Prostate gland (tissue), 2 donors: ENCODE data around the gene MYCBP. TPM values are rescaled to one million over a fixed set of nuclear protein-coding genes. Genes with fewer than 3 reads are reported as not detected.

Experiments
- DNase-seq: peaks from one replicate; pipeline ENCODE4 v3.0.0-alpha.2; 2019; ENCODE audit warnings: low spot score
- H3K27ac ChIP-seq, 2 donors: fragments of 200-600 bp; sonication (generic); 2 replicates each; pipeline ENCODE4 v1.5.1; 2017 to 2019
- H3K27me3 ChIP-seq: fragments of 200-600 bp; sonication (generic); replicated peaks from 2 replicates; pipeline ENCODE4 v1.5.1; 2019; ENCODE audit not compliant: insufficient read depth
- H3K36me3 ChIP-seq, 2 donors: fragments of 200-600 bp; sonication (generic); 1 replicate in 1 of 2; 2 replicates in 1 of 2; pipeline versions ENCODE4 v1.5.1 to v1.8.1; 2017 to 2019
- H3K4me1 ChIP-seq: fragments of 200-600 bp; sonication (generic); replicated peaks from 2 replicates; pipeline ENCODE4 v1.5.1; 2019
- H3K4me3 ChIP-seq, 2 donors: fragments of 200-600 bp; sonication (generic); 2 replicates each; pipeline ENCODE4 v1.5.1; 2017 to 2019
- H3K9me3 ChIP-seq: fragments of 200-600 bp; sonication (generic); 2 replicates; pipeline ENCODE4 v1.5.1; 2017
- CTCF ChIP-seq, 4 experiments: fragments of 200-600 bp in 2 of 4; fragments of 450-650 bp in 2 of 4; sonication (generic) in 2 of 4; IDR thresholded peaks; 1 replicate in 3 of 4; 2 replicates in 1 of 4; pipeline ENCODE4 v1.5.1; 2016 to 2019; ENCODE audit warnings: antibody characterized with exemption in 4 of 4, mild to moderate bottlenecking in 2 of 4, moderate library complexity in 2 of 4
- POLR2A ChIP-seq: fragments of 450-650 bp; IDR thresholded peaks from one replicate; pipeline ENCODE4 v1.6.1; 2016; ENCODE audit warnings: antibody characterized with exemption, mild to moderate bottlenecking
- POLR2AphosphoS5 ChIP-seq: sonication (generic); formaldehyde crosslinking; IDR thresholded peaks from one replicate; pipeline ENCODE4 v1.6.1; 2017; ENCODE audit warnings: antibody characterized with exemption
- WGBS: methylation state at CpG from one replicate; pipeline ENCODE4 v1.1.5; 2018; 5-methylcytosine and 5-hydroxymethylcytosine counted together
- intact Hi-C: fragments of 100-400 bp; cut with DNase I; formaldehyde crosslinking; loops from one replicate; pipeline ENCODE4 v1.14.2; 2022
- total RNA-seq, 2 donors: library from RNA; depleted of rRNA; stranded (reverse); fragments of >200 nt; gene quantifications; one replicate each; pipeline ENCODE4 v1.1.0, GENCODE V29; 2016

The MYCBP gene
- 10 to 100 TPM; 25.7 to 45.9 TPM for total RNA-seq

- intact Hi-C loops = no loop called here
- Histone ChIP-seq H3K27ac (peak within 1 kb of the TSS; percentile 42 to 59), H3K27me3 (no peaks in the 10 kb centered on the region), H3K36me3 (no peaks in the 10 kb centered on the region), H3K4me3 (peak within 1 kb of the TSS; percentile 59 to 64), H3K9me3 (no peaks in the 10 kb centered on the region), H3K4me1 (no peaks in the 10 kb centered on the region)
- peak; percentile 94 for DNase-seq
- TF ChIP-seq POLR2AphosphoS5 = peak; percentile 98
- TF ChIP-seq CTCF (IDR thresholded peaks at IDR 0.05) = peak in 2 of 4 experiments; percentile 56
- TF ChIP-seq POLR2A = peak; percentile 56
- under 1% methylated on average over 66 of the region's 69 CpGs for WGBS
These were observed at the start of gene MYCBP for GRCh38 chr1:38873027-38873969. Gene MYCBP, minus strand, starts transcription at chr1:38873348. Its CDS starts 43 bp downstream, at chr1:38873305.

GRCh38 chr1:38919130-38919529 lies 46.0 kb upstream of the MYCBP start:
- no peak overlapping the region for H3K4me3 ChIP-seq
- no peak overlapping the region for H3K27ac ChIP-seq
- no peak for DNase-seq
- intact Hi-C loops = no loop called here
- H3K4me1 ChIP-seq = no peaks in the 10 kb centered on the region
- 53% methylated on average over 3 of the region's 3 CpGs for WGBS
- H3K9me3 ChIP-seq = no peaks in the 10 kb centered on the region
- H3K36me3 ChIP-seq = no peaks in the 10 kb centered on the region
- no peaks in the 10 kb centered on the region for H3K27me3 ChIP-seq
- no peak for TF ChIP-seq POLR2A
- peak in 1 of 4 experiments; percentile 17 for TF ChIP-seq CTCF (IDR thresholded peaks at IDR 0.05)

- Histone ChIP-seq H3K4me1 (no peaks in the 10 kb centered on the region), H3K36me3 (no peaks in the 10 kb centered on the region), H3K4me3 (no peak overlapping the region), H3K9me3 (no peaks in the 10 kb centered on the region), H3K27ac (no peak overlapping the region), H3K27me3 (no peaks in the 10 kb centered on the region)
- intact Hi-C loops = no loop called here
- WGBS = 78% methylated on average over 5 of the region's 5 CpGs
- TF ChIP-seq POLR2AphosphoS5 = no peak
- no peak for TF ChIP-seq POLR2A
- TF ChIP-seq CTCF (IDR thresholded peaks at IDR 0.05) = no peak
- no peak for DNase-seq
These were observed 45.4 kb upstream of the MYCBP start for GRCh38 chr1:38918568-38918967.

- H3K4me1 ChIP-seq = no peaks in the 10 kb centered on the region
- no peak for DNase-seq
- H3K4me3 ChIP-seq = no peak overlapping the region
- intact Hi-C loops = no loop called here
- WGBS = 93% methylated on average over 1 of the region's 1 CpG
- TF ChIP-seq POLR2AphosphoS5 (no peak), CTCF (IDR thresholded peaks at IDR 0.05) (no peak), POLR2A (no peak)
- H3K27ac ChIP-seq = no peak overlapping the region
- H3K36me3 ChIP-seq = no peaks in the 10 kb centered on the region
- H3K27me3 ChIP-seq = no peaks in the 10 kb centered on the region
- no peaks in the 10 kb centered on the region for H3K9me3 ChIP-seq
These were observed 44.6 kb upstream of the MYCBP start for GRCh38 chr1:38917772-38918171.

GRCh38 chr1:38917337-38917736 lies 44.2 kb upstream of the MYCBP start:
- 90% methylated on average over 3 of the region's 3 CpGs for WGBS
- Histone ChIP-seq H3K4me1 (no peaks in the 10 kb centered on the region), H3K36me3 (no peaks in the 10 kb centered on the region), H3K27ac (no peak overlapping the region), H3K9me3 (no peaks in the 10 kb centered on the region), H3K27me3 (no peaks in the 10 kb centered on the region), H3K4me3 (no peak overlapping the region)
- DNase-seq = no peak
- TF ChIP-seq POLR2AphosphoS5 = no peak
- TF ChIP-seq POLR2A = no peak
- no peak for TF ChIP-seq CTCF (IDR thresholded peaks at IDR 0.05)
- intact Hi-C loops = no loop called here
